IMR-90 (cell line): ENCODE data around the gene SPAST.

Source experiments
- CHD1 ChIP-seq: IDR thresholded peaks from 2 replicates; pipeline ENCODE4 v1.6.1; 2012; ENCODE audit warnings: low read depth, low read length, improper control_type of control experiment
- CTCF ChIP-seq: conservative IDR thresholded peaks from 2 replicates; pipeline ENCODE4 v1.5.1; 2012; ENCODE audit warnings: mild to moderate bottlenecking, low read depth, low read length, improper control_type of control experiment
- FOS ChIP-seq: fragments of 150-350 bp; IDR thresholded peaks from 2 replicates; pipeline ENCODE4 v1.6.1; 2016; ENCODE audit warnings: low read depth, low read length
- MAFK ChIP-seq: IDR thresholded peaks from 2 replicates; pipeline ENCODE4 v1.6.1; 2012; ENCODE audit warnings: low read depth, low read length, improper control_type of control experiment
- POLR2A ChIP-seq: IDR thresholded peaks from 2 replicates; pipeline ENCODE4 v1.6.1; 2012; ENCODE audit warnings: mild to moderate bottlenecking, low read depth, low read length
- SMC3 ChIP-seq: fragments of 150-350 bp; IDR thresholded peaks from 2 replicates; pipeline ENCODE4 v1.6.1; 2016; ENCODE audit warnings: low read depth, mild to moderate bottlenecking, antibody characterized with exemption, low read length, moderate library complexity

- TF ChIP-seq CTCF (no peak), POLR2A (no peak), MAFK (no peak), FOS (no peak), CHD1 (no peak), SMC3 (no peak)
These were observed 1.9 kb upstream of the SPAST start for GRCh38 chr2:32061430-32061829.
